GM20000 (cell line): ENCODE data around the gene HSD11B2.

Source experiments
- DNase-seq: peaks from one replicate; pipeline ENCODE4 v3.0.0; 2012; ENCODE audit warnings: low spot score
- CTCF ChIP-seq: IDR thresholded peaks from 2 replicates; pipeline ENCODE4 v1.5.1; 2012; ENCODE audit warnings: mild to moderate bottlenecking, control low read depth; ENCODE audit errors: extremely low read depth, missing control alignments

Gene HSD11B2

GRCh38 chr16:67459861-67460150, 28.9 kb downstream of the HSD11B2 start:
- no peak for TF ChIP-seq CTCF
- no peak for DNase-seq

GRCh38 chr16:67460168-67460567, 29.2 kb downstream of the HSD11B2 start:
- TF ChIP-seq CTCF: no peak
- DNase-seq: no peak

GRCh38 chr16:67460961-67461360, 30.0 kb downstream of the HSD11B2 start:
- no peak for TF ChIP-seq CTCF
- DNase-seq: no peak

- DNase-seq: no peak
- TF ChIP-seq CTCF: no peak
Measured at GRCh38 chr16:67461600-67462278, 30.8 kb downstream of the HSD11B2 start.

- TF ChIP-seq CTCF: no peak
- DNase-seq: no peak
Measured at GRCh38 chr16:67462279-67462655, 31.3 kb downstream of the HSD11B2 start.

GRCh38 chr16:67463059-67463458, 32.1 kb downstream of the HSD11B2 start:
- no peak for DNase-seq
- TF ChIP-seq CTCF: no peak

GRCh38 chr16:67463691-67464090, 32.8 kb downstream of the HSD11B2 start:
- TF ChIP-seq CTCF: no peak
- no peak for DNase-seq
